Adrenal gland (tissue), 12 donors: Measurements from ENCODE around the gene NBEAL2. TPM values are rescaled to one million over a fixed set of nuclear protein-coding genes. Genes with fewer than 3 reads are reported as not detected.

ENCODE experiments used
- DNase-seq, 7 donors: peaks; one replicate each; pipeline ENCODE4 v3.0.0-alpha.2; 2019 to 2020
- H3K27ac ChIP-seq, 5 donors: fragments of 200-600 bp; sonication (generic) in 4 of 5; 1 replicate in 3 of 5; 2 replicates in 2 of 5; pipeline versions ENCODE4 v1.5.1 to v1.8.0; 2016 to 2020; ENCODE audit warnings: mild to moderate bottlenecking in 1 of 5
- H3K27me3 ChIP-seq: fragments of 200-600 bp; 2 replicates; pipeline ENCODE4 v1.8.0; 2021
- H3K36me3 ChIP-seq, 2 donors: fragments of 200-600 bp; replicated peaks in 1 of 2; 1 replicate in 1 of 2; 2 replicates in 1 of 2; pipeline versions ENCODE4 v1.5.1 to v1.8.0; 2018 to 2022
- H3K4me1 ChIP-seq, 2 donors: fragments of 200-600 bp; replicated peaks in 1 of 2; 1 replicate in 1 of 2; 2 replicates in 1 of 2; pipeline versions ENCODE4 v1.5.1 to v1.8.0; 2018 to 2021
- H3K4me3 ChIP-seq, 4 donors: fragments of 200-600 bp; sonication (generic) in 3 of 4; one replicate each; pipeline ENCODE4 v1.5.1; 2016 to 2018
- H3K9me3 ChIP-seq, 3 donors: fragments of 200-600 bp; sonication (generic) in 1 of 3; replicated peaks in 1 of 3; 1 replicate in 2 of 3; 2 replicates in 1 of 3; pipeline versions ENCODE4 v1.5.1 to v1.8.0; 2016 to 2021
- CTCF ChIP-seq, 6 experiments: fragments of 450-650 bp in 4 of 6; fragments of 200-600 bp in 2 of 6; sonication (generic) in 1 of 6; IDR thresholded peaks; 1 replicate in 5 of 6; 2 replicates in 1 of 6; pipeline versions ENCODE4 v1.5.1 to v1.8.0; 2016 to 2021; ENCODE audit warnings: antibody characterized with exemption in 6 of 6, mild to moderate bottlenecking in 2 of 6, moderate library complexity in 1 of 6
- POLR2A ChIP-seq, 2 donors: fragments of 450-650 bp; IDR thresholded peaks; one replicate each; pipeline ENCODE4 v1.6.1; 2017; ENCODE audit warnings: antibody characterized with exemption in 2 of 2, mild to moderate bottlenecking in 2 of 2, moderate library complexity in 1 of 2
- WGBS, 4 donors: extraction: QIAGEN DNeasy Blood & Tissue Kit in 2 of 4; methylation state at CpG; one replicate each; pipeline versions ENCODE4 v1.1.5 to v1.1.7; 2013 to 2017; 5-methylcytosine and 5-hydroxymethylcytosine counted together
- intact Hi-C, 2 donors: fragments of 100-400 bp; cut with DNase I; formaldehyde crosslinking; loops; one replicate each; pipeline versions ENCODE4 v1.14.1 to v1.15.0; 2022 to 2023
- polyA plus RNA-seq, 3 donors: library from polyadenylated mRNA; stranded (reverse); fragments of 200-250 nt in 2 of 3; fragments of 350-450 nt in 1 of 3; fragmentation: Illumina TruSeq in 1 of 3; extraction: RNeasy Lipid Tissue Mini Kit (QIAGEN cat#74804) in 1 of 3; gene quantifications; one replicate each; pipeline ENCODE4 v1.2.3, GENCODE V29; 2013 to 2014
- total RNA-seq, 9 donors: library from RNA; depleted of rRNA in 4 of 9; stranded (reverse); fragments of >200 nt in 4 of 9; fragments of 120-200 nt in 1 of 9; fragmentation: NEBNext Ultra II Directional in 1 of 9; extraction: Animal tissue kit (Norgen Biotek cat#: 25700) in 1 of 9; gene quantifications; one replicate each; pipeline versions ENCODE4 v1.1.0 to v1.2.4, GENCODE V29; 2013 to 2023
- donor health status: healthy with polysubstance abuse.
- donor health status: Bipolar disorder and iron deficiency.
- donor health status: DM: yes; HTN: yes; CAD: no.
- donor health status: DM: no; HTN: no; CAD: no.
- donor health status: DM: no; HTN: no; CAD: no.
- donor health status: DM: yes; HTN: yes; CAD: no.

Gene NBEAL2
- total and polyA plus RNA-seq, 12 donors = 7.3 to 154 (median 29.0) TPM

- H3K27ac ChIP-seq = peak overlapping the region in 1 of 5 donors; percentile 29
- H3K36me3 ChIP-seq = peaks cover 0 to 31% of the 10 kb centered on the region in 2 donors
- no peaks in the 10 kb centered on the region for H3K9me3 ChIP-seq
- TF ChIP-seq CTCF (IDR thresholded peaks at IDR 0.05) (no peak), POLR2A (IDR thresholded peaks at IDR 0.05) (no peak)
- peaks cover 8 to 14% of the 10 kb centered on the region in 2 donors for H3K4me1 ChIP-seq
- H3K27me3 ChIP-seq = no peaks in the 10 kb centered on the region
- no peak overlapping the region for H3K4me3 ChIP-seq
- intact Hi-C loops = no loop called here
- DNase-seq = peak in 1 of 7 donors; percentile 16
Measured at GRCh38 chr3:47015151-47015550, 35.7 kb downstream of the NBEAL2 start.

DNA sequence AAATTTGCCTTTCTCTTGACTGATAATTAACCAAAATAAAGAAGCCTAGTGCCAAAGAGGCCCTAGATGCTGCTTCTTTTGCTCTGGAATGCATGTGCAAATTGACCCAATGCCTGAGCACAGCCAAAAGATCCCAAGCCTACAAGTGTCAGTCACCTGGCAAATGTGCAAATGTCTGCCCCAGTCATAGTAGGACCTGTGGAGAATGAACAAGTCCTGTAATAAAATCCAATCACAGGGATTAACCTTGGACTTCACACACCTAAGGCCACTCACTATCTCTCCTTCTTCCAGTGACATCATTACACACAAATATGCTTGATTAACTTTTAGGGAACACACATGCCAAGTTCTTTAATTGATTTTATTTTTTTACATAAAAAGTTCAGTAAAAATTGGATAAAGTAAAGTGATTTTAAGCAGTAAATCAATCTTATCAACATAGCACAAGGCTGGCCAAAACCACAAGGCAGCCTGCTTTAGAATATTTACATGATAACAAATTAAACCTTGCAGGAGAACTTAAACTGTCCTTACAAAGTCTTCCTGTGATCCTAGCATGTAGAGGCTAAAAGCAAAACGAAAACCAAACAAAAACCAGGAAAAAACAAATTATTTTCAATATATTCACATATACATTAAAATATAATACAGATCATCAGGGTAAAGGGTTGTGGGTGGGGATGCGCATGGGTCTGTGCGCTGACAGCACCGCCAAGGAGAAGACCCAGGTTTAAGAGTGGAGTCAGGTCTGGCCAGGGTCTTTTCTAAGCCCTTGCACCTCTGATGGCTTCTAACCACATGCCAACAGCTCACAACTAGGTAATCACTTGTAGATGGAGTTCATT is 36.8 kb downstream of the NBEAL2 start:
- H3K4me3 ChIP-seq = no peak overlapping the region
- peak in 3 of 7 donors; percentile 17 to 40 (median 22) for DNase-seq
- no peaks in the 10 kb centered on the region for H3K27me3 ChIP-seq
- H3K27ac ChIP-seq = peak overlapping the region in 3 of 5 donors; percentile 4 to 50 (median 13)
- TF ChIP-seq CTCF (IDR thresholded peaks at IDR 0.05) (no peak), POLR2A (IDR thresholded peaks at IDR 0.05) (no peak)
- peaks cover 8 to 21% of the 10 kb centered on the region in 2 donors for H3K4me1 ChIP-seq
- 76 to 82% (median 80%) methylated on average over 4 of the region's 4 CpGs for WGBS, 4 donors
- H3K36me3 ChIP-seq = peaks cover 0 to 33% of the 10 kb centered on the region in 2 donors
- intact Hi-C loops = no loop called here
- no peaks in the 10 kb centered on the region for H3K9me3 ChIP-seq

DNA sequence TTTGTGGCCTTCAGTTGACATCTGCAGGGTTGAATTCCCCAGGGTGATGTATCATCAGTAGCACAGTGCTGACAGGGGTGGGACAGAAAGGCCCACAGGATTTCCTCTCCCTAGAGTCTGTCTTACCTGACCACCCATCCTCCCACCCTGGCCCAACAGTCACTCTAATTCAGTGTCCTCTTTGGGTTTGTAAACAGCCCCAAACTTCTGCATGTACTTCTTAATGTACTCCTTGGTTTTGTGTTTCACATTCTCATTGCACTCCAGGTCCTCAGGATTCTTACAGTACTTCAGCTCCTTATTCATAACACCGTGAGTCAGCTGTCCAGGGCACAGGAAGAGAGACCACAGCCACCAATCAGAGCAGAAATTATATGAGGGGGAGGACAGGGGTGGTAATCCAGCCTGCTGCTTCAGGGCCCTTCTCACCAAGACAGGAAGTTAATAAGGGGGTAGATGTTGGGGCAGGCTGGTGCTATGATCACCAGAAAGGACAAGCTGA is 37.5 kb downstream of the NBEAL2 start:
- Histone ChIP-seq H3K9me3 (no peaks in the 10 kb centered on the region), H3K36me3 (peaks cover 0 to 33% of the 10 kb centered on the region in 2 donors), H3K4me3 (no peak overlapping the region), H3K4me1 (peaks cover 8 to 21% of the 10 kb centered on the region in 2 donors), H3K27me3 (no peaks in the 10 kb centered on the region), H3K27ac (peak overlapping the region in 3 of 5 donors; percentile 4 to 50 (median 22))
- DNase-seq = peak in 1 of 7 donors; percentile 21
- intact Hi-C loops = no loop called here
- TF ChIP-seq CTCF (IDR thresholded peaks at IDR 0.05) = no peak
- no peak for TF ChIP-seq POLR2A (IDR thresholded peaks at IDR 0.05)
- 11 to 48% (median 26%) methylated on average over 1 of the region's 1 CpG for WGBS, 4 donors

DNA sequence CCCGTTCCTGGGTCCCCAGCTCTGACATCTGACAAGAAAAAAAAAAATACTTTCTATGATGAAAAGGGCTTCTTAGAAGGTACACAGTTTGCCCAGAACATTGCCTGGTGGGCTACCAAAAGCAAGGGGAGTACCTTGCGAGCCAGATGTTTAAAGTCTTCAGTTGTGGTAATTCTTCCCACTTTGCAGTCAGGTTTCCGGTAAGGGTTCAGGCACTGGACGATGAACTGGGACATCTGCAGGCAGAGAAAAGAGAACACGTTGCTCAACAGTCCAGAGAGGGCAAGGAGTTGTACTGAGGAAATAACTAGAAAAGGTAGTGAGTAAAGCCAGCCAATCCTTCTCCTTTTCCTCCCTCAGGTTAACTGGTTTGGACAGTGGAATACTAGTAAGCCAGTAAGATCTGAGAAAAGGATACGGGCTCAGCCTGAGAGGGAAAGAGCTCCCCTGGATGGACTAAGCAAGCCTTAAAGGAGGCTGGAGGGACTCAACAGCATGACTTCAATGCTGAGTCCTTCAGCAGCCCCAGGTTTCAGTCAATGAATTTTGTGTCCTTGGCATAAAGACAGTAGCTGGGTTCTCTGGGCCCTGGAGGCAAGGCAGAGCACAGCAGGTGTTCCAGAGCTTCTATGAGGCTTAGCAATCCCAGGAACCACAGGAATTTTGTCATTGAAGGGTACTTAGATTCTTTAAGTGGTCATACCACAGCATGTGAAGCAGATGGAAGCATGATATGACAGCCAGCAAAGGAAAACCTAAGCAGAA is 38.2 kb downstream of the NBEAL2 start:
- Histone ChIP-seq H3K9me3 (no peaks in the 10 kb centered on the region), H3K4me1 (peaks cover 8 to 27% of the 10 kb centered on the region in 2 donors), H3K4me3 (no peak overlapping the region), H3K36me3 (peaks cover 0 to 33% of the 10 kb centered on the region in 2 donors), H3K27ac (peak overlapping the region in 2 of 5 donors; percentile 12 to 50), H3K27me3 (no peaks in the 10 kb centered on the region)
- intact Hi-C loops = no loop called here
- no peak for TF ChIP-seq CTCF (IDR thresholded peaks at IDR 0.05)
- no peak for TF ChIP-seq POLR2A (IDR thresholded peaks at IDR 0.05)
- 76 to 88% (median 80%) methylated on average over 6 of the region's 6 CpGs for WGBS, 4 donors
- DNase-seq = peak in 1 of 7 donors; percentile 5
